Panc1 (cell line): ENCODE measurements around the gene DNAJB4. TPM values are rescaled to one million over a fixed set of nuclear protein-coding genes. Genes with fewer than 3 reads are reported as not detected.

Experiments
- ATAC-seq: fragments of 200-7000 bp; cut with Tn5 transposase; 2 replicates; pipeline ENCODE4 v1.9.1; 2020; ENCODE audit warnings: mild to moderate bottlenecking, moderate library complexity
- BruUV-seq: library from RNA; stranded (reverse); fragments of 400-500 nt; replicated peaks from 2 replicates; lab custom pipeline; 2021; lab: Mats Ljungman, UMichigan
- CTCF ChIA-PET: fragments of 300-600 bp; sonication (Branson Sonifier 250); formaldehyde crosslinking; loops from one replicate; lab custom pipeline; 2022; ENCODE audit warnings: antibody characterized with exemption; lab: Charles Lee
- POLR2A ChIA-PET: fragments of 300-600 bp; sonication (Branson Sonifier 250); formaldehyde crosslinking; loops from one replicate; lab custom pipeline; 2022; ENCODE audit warnings: antibody characterized with exemption; lab: Charles Lee
- DNase-seq: peaks from one replicate; pipeline ENCODE4 v3.0.0-alpha.2; 2010; ENCODE audit warnings: low read depth, low spot score
- H3K27ac ChIP-seq: 2 replicates; pipeline ENCODE4 v1.5.1; 2011; ENCODE audit warnings: mild to moderate bottlenecking, low read length, inconsistent platforms
- H3K27me3 ChIP-seq: fragments of 200-500 bp; sonication (Bioruptor generic); 2 replicates; pipeline ENCODE4 v1.6.0; 2014; ENCODE audit warnings: low read length, inconsistent platforms; ENCODE audit not compliant: control insufficient read depth, insufficient read depth
- H3K36me3 ChIP-seq: fragments of 200-500 bp; sonication (Bioruptor generic); 2 replicates; pipeline ENCODE4 v1.5.1; 2014; ENCODE audit warnings: inconsistent platforms, mild to moderate bottlenecking, low read length, moderate library complexity; ENCODE audit not compliant: control insufficient read depth, insufficient read depth
- H3K4me1 ChIP-seq: 2 replicates; pipeline ENCODE4 v1.5.1; 2011; ENCODE audit warnings: inconsistent platforms, mild to moderate bottlenecking, low read length, moderate library complexity; ENCODE audit not compliant: control insufficient read depth, insufficient read depth
- H3K4me3 ChIP-seq, 2 experiments: 2 replicates each; pipeline ENCODE4 v1.5.1; 2011 to 2012; ENCODE audit warnings: low read depth in 2 of 2, low read length in 2 of 2, mild to moderate bottlenecking in 2 of 2, inconsistent platforms in 1 of 2, moderate library complexity in 1 of 2
- H3K9me3 ChIP-seq: fragments of 200-500 bp; sonication (Bioruptor generic); 2 replicates; pipeline ENCODE4 v1.5.1; 2014; ENCODE audit warnings: low read depth, mild to moderate bottlenecking, inconsistent platforms, low read length, moderate library complexity; ENCODE audit not compliant: control insufficient read depth, insufficient read depth
- POLR2AphosphoS5 ChIP-seq: IDR thresholded peaks from 2 replicates; pipeline ENCODE4 v1.6.1; 2012; ENCODE audit warnings: mild to moderate bottlenecking, low read depth, low read length, moderate library complexity
- SIN3A ChIP-seq: IDR thresholded peaks from 2 replicates; pipeline ENCODE4 v1.6.1; 2012; ENCODE audit warnings: low read depth, mild to moderate bottlenecking, low read length, moderate library complexity, borderline replicate concordance; ENCODE audit not compliant: insufficient read depth
- TCF7L2 ChIP-seq: IDR thresholded peaks from 2 replicates; pipeline ENCODE4 v1.6.1; 2011; ENCODE audit warnings: mild to moderate bottlenecking, low read depth, low read length, inconsistent platforms
- in situ Hi-C: cut with HindIII; loops from 2 replicates; pipeline ENCODE4 v1.10.0; 2016; ENCODE audit warnings: low sequenced_read_pairs, low pct_unique_long_range_greater_than_20kb
- intact Hi-C: fragments of 100-400 bp; cut with micrococcal nuclease; formaldehyde crosslinking; loops from one replicate; pipeline ENCODE4 v1.10.0; 2022; ENCODE audit not compliant: unreplicated experiment
- total RNA-seq: library from RNA; stranded (reverse); gene quantifications from one replicate; pipeline ENCODE4 v1.2.1, GENCODE V29; 2021; ENCODE audit not compliant: unreplicated experiment
- TF ChIP-seq, protein P1 (sequence below): fragments of 450-650 bp; IDR thresholded peaks from 2 replicates; pipeline ENCODE4 v1.5.1; 2017; ENCODE audit warnings: mild to moderate bottlenecking
- TF ChIP-seq, protein P2 (sequence below), 2 experiments: IDR thresholded peaks; 2 replicates each; pipeline ENCODE4 v1.6.1; 2011 to 2012; ENCODE audit warnings: low read depth in 2 of 2, control low read depth in 1 of 2, low read length in 1 of 2, mild to moderate bottlenecking in 1 of 2, moderate library complexity in 1 of 2; ENCODE audit not compliant: insufficient read depth in 1 of 2

DNAJB4 gene
- total RNA-seq, 1 experiment from 2014 or later, result 14.9 TPM

DNA sequence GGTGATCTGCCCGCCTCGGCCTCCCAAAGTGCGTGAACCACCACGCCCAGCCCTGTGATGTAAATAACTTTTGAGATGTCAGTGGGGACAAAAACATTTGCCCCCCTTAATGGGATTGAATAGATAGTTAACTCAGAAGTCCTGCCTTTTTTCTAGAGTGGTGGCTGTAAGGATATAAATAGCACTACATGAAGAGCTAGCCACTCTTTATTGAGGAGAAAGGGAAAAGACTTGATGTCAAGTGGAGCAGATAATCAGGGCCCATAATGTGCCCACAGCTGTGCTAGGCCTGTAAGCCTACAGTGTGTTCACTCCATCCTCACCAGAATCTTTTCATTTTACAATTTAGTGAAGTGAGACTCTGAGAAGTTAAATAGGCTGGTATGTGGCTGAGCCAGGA is 44.7 kb downstream of the DNAJB4 start:
- in situ Hi-C loops (no loop called here), intact Hi-C loops (no loop called here)
- POLR2A ChIA-PET, result no interaction called here
- Histone ChIP-seq H3K36me3 (no peaks in the 10 kb centered on the region), H3K27ac (no peak overlapping the region), H3K27me3 (peaks cover 17% of the 10 kb centered on the region), H3K4me3 (no peak overlapping the region), H3K4me1 (peaks cover 4% of the 10 kb centered on the region; the same call in 1 of the 2 replicates), H3K9me3 (no peaks in the 10 kb centered on the region)
- ATAC-seq, result no peak
- TF ChIP-seq SIN3A, result no peak
- DNase-seq, result no peak
- CTCF ChIA-PET, result no interaction called here
- BruUV-seq, result no TSS peak

DNA sequence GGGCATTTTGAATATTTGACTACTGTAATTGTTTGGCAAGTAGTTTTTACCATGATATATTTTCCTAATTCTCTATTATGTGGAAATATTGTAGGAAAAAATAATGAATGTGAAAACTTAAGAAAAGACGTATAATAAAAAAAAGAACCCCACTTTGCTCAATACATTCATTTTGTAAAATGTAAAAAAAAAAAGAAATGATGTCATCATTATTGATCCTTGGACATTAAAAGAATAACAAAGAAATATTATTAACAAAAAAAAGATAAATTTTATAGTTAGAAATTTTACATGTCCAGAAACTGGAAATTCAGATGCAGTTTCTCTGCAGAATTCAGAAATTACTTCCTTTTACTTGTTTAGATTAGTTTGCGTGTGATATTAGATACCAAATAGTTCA is 46.3 kb downstream of the DNAJB4 start:
- in situ Hi-C loops (no loop called here), intact Hi-C loops (no loop called here)
- ATAC-seq, result no peak
- ChIA-PET CTCF (no interaction called here), POLR2A (no interaction called here)
- Histone ChIP-seq H3K4me3 (no peak overlapping the region), H3K9me3 (no peaks in the 10 kb centered on the region), H3K36me3 (no peaks in the 10 kb centered on the region), H3K27me3 (peaks cover 8% of the 10 kb centered on the region; the same call in 1 of the 2 replicates), H3K4me1 (no peaks in the 10 kb centered on the region), H3K27ac (no peak overlapping the region)
- no TSS peak for BruUV-seq
- TF ChIP-seq, protein P1, sequence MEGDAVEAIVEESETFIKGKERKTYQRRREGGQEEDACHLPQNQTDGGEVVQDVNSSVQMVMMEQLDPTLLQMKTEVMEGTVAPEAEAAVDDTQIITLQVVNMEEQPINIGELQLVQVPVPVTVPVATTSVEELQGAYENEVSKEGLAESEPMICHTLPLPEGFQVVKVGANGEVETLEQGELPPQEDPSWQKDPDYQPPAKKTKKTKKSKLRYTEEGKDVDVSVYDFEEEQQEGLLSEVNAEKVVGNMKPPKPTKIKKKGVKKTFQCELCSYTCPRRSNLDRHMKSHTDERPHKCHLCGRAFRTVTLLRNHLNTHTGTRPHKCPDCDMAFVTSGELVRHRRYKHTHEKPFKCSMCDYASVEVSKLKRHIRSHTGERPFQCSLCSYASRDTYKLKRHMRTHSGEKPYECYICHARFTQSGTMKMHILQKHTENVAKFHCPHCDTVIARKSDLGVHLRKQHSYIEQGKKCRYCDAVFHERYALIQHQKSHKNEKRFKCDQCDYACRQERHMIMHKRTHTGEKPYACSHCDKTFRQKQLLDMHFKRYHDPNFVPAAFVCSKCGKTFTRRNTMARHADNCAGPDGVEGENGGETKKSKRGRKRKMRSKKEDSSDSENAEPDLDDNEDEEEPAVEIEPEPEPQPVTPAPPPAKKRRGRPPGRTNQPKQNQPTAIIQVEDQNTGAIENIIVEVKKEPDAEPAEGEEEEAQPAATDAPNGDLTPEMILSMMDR, result no peak
- TF ChIP-seq, protein P2, sequence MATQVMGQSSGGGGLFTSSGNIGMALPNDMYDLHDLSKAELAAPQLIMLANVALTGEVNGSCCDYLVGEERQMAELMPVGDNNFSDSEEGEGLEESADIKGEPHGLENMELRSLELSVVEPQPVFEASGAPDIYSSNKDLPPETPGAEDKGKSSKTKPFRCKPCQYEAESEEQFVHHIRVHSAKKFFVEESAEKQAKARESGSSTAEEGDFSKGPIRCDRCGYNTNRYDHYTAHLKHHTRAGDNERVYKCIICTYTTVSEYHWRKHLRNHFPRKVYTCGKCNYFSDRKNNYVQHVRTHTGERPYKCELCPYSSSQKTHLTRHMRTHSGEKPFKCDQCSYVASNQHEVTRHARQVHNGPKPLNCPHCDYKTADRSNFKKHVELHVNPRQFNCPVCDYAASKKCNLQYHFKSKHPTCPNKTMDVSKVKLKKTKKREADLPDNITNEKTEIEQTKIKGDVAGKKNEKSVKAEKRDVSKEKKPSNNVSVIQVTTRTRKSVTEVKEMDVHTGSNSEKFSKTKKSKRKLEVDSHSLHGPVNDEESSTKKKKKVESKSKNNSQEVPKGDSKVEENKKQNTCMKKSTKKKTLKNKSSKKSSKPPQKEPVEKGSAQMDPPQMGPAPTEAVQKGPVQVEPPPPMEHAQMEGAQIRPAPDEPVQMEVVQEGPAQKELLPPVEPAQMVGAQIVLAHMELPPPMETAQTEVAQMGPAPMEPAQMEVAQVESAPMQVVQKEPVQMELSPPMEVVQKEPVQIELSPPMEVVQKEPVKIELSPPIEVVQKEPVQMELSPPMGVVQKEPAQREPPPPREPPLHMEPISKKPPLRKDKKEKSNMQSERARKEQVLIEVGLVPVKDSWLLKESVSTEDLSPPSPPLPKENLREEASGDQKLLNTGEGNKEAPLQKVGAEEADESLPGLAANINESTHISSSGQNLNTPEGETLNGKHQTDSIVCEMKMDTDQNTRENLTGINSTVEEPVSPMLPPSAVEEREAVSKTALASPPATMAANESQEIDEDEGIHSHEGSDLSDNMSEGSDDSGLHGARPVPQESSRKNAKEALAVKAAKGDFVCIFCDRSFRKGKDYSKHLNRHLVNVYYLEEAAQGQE (IDR thresholded peaks at IDR 0.05; ENCODE audit: insufficient read depth in 1 of 2, low read depth in 2 of 2, low read length in 1 of 2), result no peak
- TF ChIP-seq SIN3A (no peak), TCF7L2 (no peak), POLR2AphosphoS5 (no peak)
- no peak for DNase-seq

DNA sequence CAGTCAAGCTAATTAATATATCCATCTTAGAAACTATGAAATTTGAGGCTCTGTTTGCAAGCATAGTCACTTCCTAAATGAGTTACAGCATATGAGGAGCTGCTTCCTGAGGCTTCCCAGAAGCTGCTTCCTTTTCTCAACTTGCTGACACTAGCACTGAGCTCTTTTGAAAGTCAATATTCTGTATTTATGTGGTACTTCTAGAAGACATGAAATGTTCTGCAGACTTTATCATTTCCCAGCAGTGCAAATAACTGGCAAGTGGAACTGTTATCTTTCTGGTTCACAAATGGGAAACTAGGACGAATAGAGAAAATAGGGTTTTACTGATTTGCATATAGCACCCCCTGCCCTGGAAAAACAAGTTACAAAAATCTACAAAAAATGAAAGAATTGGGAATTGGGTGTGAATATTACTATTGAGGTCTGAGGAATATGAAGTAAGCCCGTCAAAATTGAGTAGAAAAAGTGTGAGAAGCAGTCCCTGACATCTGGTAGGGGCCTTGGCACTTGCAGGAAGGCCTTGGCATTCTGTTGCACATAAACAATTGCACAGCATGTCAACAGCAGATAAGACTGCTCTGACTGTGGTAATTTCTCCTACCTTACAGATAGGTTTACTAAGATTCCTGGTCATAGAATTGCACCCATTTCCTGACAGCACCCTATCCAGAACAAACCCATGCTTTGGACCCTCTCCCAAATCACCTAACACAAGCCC is 48.1 kb downstream of the DNAJB4 start:
- Histone ChIP-seq H3K27me3 (no peaks in the 10 kb centered on the region; the same call in 1 of the 2 replicates), H3K4me3 (no peak overlapping the region), H3K27ac (no peak overlapping the region), H3K36me3 (no peaks in the 10 kb centered on the region), H3K9me3 (no peaks in the 10 kb centered on the region), H3K4me1 (no peaks in the 10 kb centered on the region)
- BruUV-seq, result no TSS peak
- intact Hi-C loops (no loop called here), in situ Hi-C loops (no loop called here)
- ATAC-seq (no peak), DNase-seq (no peak)
- POLR2A ChIA-PET, result interaction anchor here (0.6 kb wide), 1 partner anchor 65 kb away, joined by 3 read pairs; no protein-coding TSS in a partner anchor
- CTCF ChIA-PET, result no interaction called here
- TF ChIP-seq, protein P1, result no peak
- TF ChIP-seq, protein P2 (IDR thresholded peaks at IDR 0.05; ENCODE audit: insufficient read depth in 1 of 2, low read depth in 2 of 2, low read length in 1 of 2), result no peak
- TF ChIP-seq SIN3A (no peak), POLR2AphosphoS5 (no peak), TCF7L2 (no peak)
